MCF 10A (cell line): ENCODE results near the gene SLC25A26. TPM values are rescaled to one million over a fixed set of nuclear protein-coding genes. Genes with fewer than 3 reads are reported as not detected.

Source experiments
- BruUV-seq: library from RNA; stranded (reverse); fragments of 400-500 nt; replicated peaks from 2 replicates; lab custom pipeline; 2021; lab: Mats Ljungman, UMichigan
- CTCF ChIA-PET: fragments of 300-600 bp; sonication (Branson Sonifier 250); formaldehyde crosslinking; extraction: SDS; loops from one replicate; lab custom pipeline; 2021; ENCODE audit warnings: antibody characterized with exemption, inconsistent platforms; lab: Yijun Ruan, JAX
- POLR2A ChIA-PET: fragments of 300-600, 350-650 bp; sonication (Branson Sonifier 250); formaldehyde crosslinking; extraction: SDS; loops from one replicate; lab custom pipeline; 2020; ENCODE audit warnings: antibody characterized with exemption, inconsistent platforms; lab: Yijun Ruan, JAX
- DNase-seq: peaks from one replicate; pipeline ENCODE4 v3.0.0-alpha.2; 2018; ENCODE audit not compliant: unreplicated experiment
- H3K27ac Mint-ChIP-seq: one replicate; pipeline ENCODE4 v1.8.0; 2022; ENCODE audit warnings: mild to moderate bottlenecking, low read depth, mixed read lengths; ENCODE audit not compliant: unreplicated experiment
- H3K27me3 Mint-ChIP-seq: one replicate; pipeline ENCODE4 v1.8.0; 2022; ENCODE audit warnings: mixed read lengths; ENCODE audit not compliant: insufficient read depth, unreplicated experiment
- H3K36me3 Mint-ChIP-seq: one replicate; pipeline ENCODE4 v1.8.0; 2022; ENCODE audit warnings: mild to moderate bottlenecking, moderate library complexity, mixed read lengths; ENCODE audit not compliant: insufficient read depth, unreplicated experiment
- H3K4me1 Mint-ChIP-seq: one replicate; pipeline ENCODE4 v1.8.0; 2022; ENCODE audit warnings: mixed read lengths; ENCODE audit not compliant: insufficient read depth, unreplicated experiment
- H3K4me3 Mint-ChIP-seq: one replicate; pipeline ENCODE4 v1.8.0; 2022; ENCODE audit warnings: mild to moderate bottlenecking, moderate library complexity, mixed read lengths; ENCODE audit not compliant: unreplicated experiment
- H3K9me3 Mint-ChIP-seq: one replicate; pipeline ENCODE4 v1.8.0; 2022; ENCODE audit warnings: mixed read lengths; ENCODE audit not compliant: unreplicated experiment
- CTCF ChIP-seq: fragments of 200-600 bp; IDR thresholded peaks from one replicate; pipeline ENCODE4 v1.8.0; 2022; ENCODE audit warnings: antibody characterized with exemption, mild to moderate bottlenecking; ENCODE audit not compliant: unreplicated experiment
- intact Hi-C: fragments of 100-400 bp; cut with micrococcal nuclease; formaldehyde crosslinking; loops from 2 replicates; pipeline ENCODE4 v1.14.1; 2022
- total RNA-seq: library from RNA; stranded (reverse); gene quantifications from 2 replicates; pipeline ENCODE4 v1.2.3, GENCODE V29; 2022

SLC25A26 gene
- total RNA-seq, 1 experiment from 2014 or later = 24.8 TPM

- peaks cover 27% of the 10 kb centered on the region for H3K36me3 Mint-ChIP-seq
- H3K27ac Mint-ChIP-seq = no peak overlapping the region
- intact Hi-C loops = no loop called here
- no peak overlapping the region for H3K4me3 Mint-ChIP-seq
- peaks cover 6% of the 10 kb centered on the region for H3K4me1 Mint-ChIP-seq
- no peaks in the 10 kb centered on the region for H3K27me3 Mint-ChIP-seq
- no peak for DNase-seq
- ChIA-PET POLR2A (no interaction called here), CTCF (interaction anchor here (0.7 to 2.9 kb wide), 4 partner anchors 11 to 557 kb away, joined by 3 to 10 read pairs (median 4); no protein-coding TSS in a partner anchor)
- TF ChIP-seq CTCF = no peak
- H3K9me3 Mint-ChIP-seq = no peaks in the 10 kb centered on the region
- BruUV-seq = no TSS peak
These were observed 44.8 kb downstream of the SLC25A26 start for GRCh38 chr3:66265649-66266048.

- DNase-seq = no peak
- Mint-ChIP-seq H3K4me1 (peaks cover 2% of the 10 kb centered on the region), H3K27me3 (no peaks in the 10 kb centered on the region), H3K4me3 (no peak overlapping the region), H3K9me3 (no peaks in the 10 kb centered on the region), H3K36me3 (peaks cover 27% of the 10 kb centered on the region), H3K27ac (no peak overlapping the region)
- POLR2A ChIA-PET = no interaction called here
- no TSS peak for BruUV-seq
- intact Hi-C loops = no loop called here
- CTCF ChIA-PET = interaction anchor here (0.6 to 2.9 kb wide), 2 partner anchors 13 to 14 kb away, joined by 4 to 10 read pairs; no protein-coding TSS in a partner anchor
- no peak for TF ChIP-seq CTCF
These were observed 45.8 kb downstream of the SLC25A26 start for GRCh38 chr3:66266551-66266950.

GRCh38 chr3:66267031-66267430 lies 46.2 kb downstream of the SLC25A26 start:
- BruUV-seq = no TSS peak
- no peaks in the 10 kb centered on the region for H3K27me3 Mint-ChIP-seq
- H3K4me1 Mint-ChIP-seq = no peaks in the 10 kb centered on the region
- intact Hi-C loops = no loop called here
- no peaks in the 10 kb centered on the region for H3K9me3 Mint-ChIP-seq
- peaks cover 27% of the 10 kb centered on the region for H3K36me3 Mint-ChIP-seq
- TF ChIP-seq CTCF = no peak
- ChIA-PET CTCF (interaction anchor here (0.6 to 0.7 kb wide), 2 partner anchors 14 to 550 kb away, joined by 3 to 4 read pairs; no protein-coding TSS in a partner anchor), POLR2A (no interaction called here)
- no peak overlapping the region for H3K27ac Mint-ChIP-seq
- no peak for DNase-seq
- H3K4me3 Mint-ChIP-seq = no peak overlapping the region

- ChIA-PET POLR2A (interaction anchor here (0.6 kb wide), 1 partner anchor 391 kb away, joined by 3 read pairs; no protein-coding TSS in a partner anchor), CTCF (interaction anchor here (0.6 kb wide), 1 partner anchor 555 kb away, joined by 3 read pairs; no protein-coding TSS in a partner anchor)
- Mint-ChIP-seq H3K27me3 (no peaks in the 10 kb centered on the region), H3K9me3 (no peaks in the 10 kb centered on the region), H3K36me3 (peaks cover 20% of the 10 kb centered on the region), H3K4me3 (no peak overlapping the region), H3K4me1 (no peaks in the 10 kb centered on the region), H3K27ac (no peak overlapping the region)
- BruUV-seq = no TSS peak
- no peak for DNase-seq
- intact Hi-C loops = no loop called here
- TF ChIP-seq CTCF = no peak
These were observed 47.1 kb downstream of the SLC25A26 start for GRCh38 chr3:66267906-66268305.
